Measurements from ENCODE around the gene TRANK1. TPM values are rescaled to one million over a fixed set of nuclear protein-coding genes. Genes with fewer than 3 reads are reported as not detected.

TRANK1 gene
- total and polyA plus RNA-seq, 12 donors: 5.0 to 28.0 (median 14.0) TPM

- WGBS, 4 donors: 94 to 95% (median 94%) methylated on average over 1 of the region's 1 CpG
- H3K4me1 ChIP-seq (replicated peaks in 1 of 2): no peaks in the 10 kb centered on the region
- no peak for TF ChIP-seq CTCF (IDR thresholded peaks at IDR 0.05)
- no peak for TF ChIP-seq POLR2A (IDR thresholded peaks at IDR 0.05)
- no peaks in the 10 kb centered on the region for H3K36me3 ChIP-seq (replicated peaks in 1 of 2)
- no peak overlapping the region for H3K4me3 ChIP-seq
- no peak overlapping the region for H3K27ac ChIP-seq
- no peaks in the 10 kb centered on the region for H3K9me3 ChIP-seq (replicated peaks in 1 of 3)
- intact Hi-C loops (cut with DNase I): no loop called here
- no peak for DNase-seq
- H3K27me3 ChIP-seq: no peaks in the 10 kb centered on the region
These were observed 16.6 kb downstream of the TRANK1 start for GRCh38 chr3:36928220-36928619.

- no peak overlapping the region for H3K4me3 ChIP-seq
- intact Hi-C loops (cut with DNase I): no loop called here
- no peak overlapping the region for H3K27ac ChIP-seq
- H3K9me3 ChIP-seq (replicated peaks in 1 of 3): no peaks in the 10 kb centered on the region
- no peaks in the 10 kb centered on the region for H3K27me3 ChIP-seq
- no peaks in the 10 kb centered on the region for H3K36me3 ChIP-seq (replicated peaks in 1 of 2)
- 86 to 96% (median 92%) methylated on average over 6 of the region's 6 CpGs for WGBS, 4 donors
- TF ChIP-seq CTCF (IDR thresholded peaks at IDR 0.05): no peak
- TF ChIP-seq POLR2A (IDR thresholded peaks at IDR 0.05): no peak
- peaks cover 0 to 9% of the 10 kb centered on the region in 2 donors for H3K4me1 ChIP-seq (replicated peaks in 1 of 2)
- DNase-seq: no peak
These were observed 18.5 kb downstream of the TRANK1 start for GRCh38 chr3:36926292-36926897.

- H3K4me1 ChIP-seq (replicated peaks in 1 of 2): peaks cover 0 to 9% of the 10 kb centered on the region in 2 donors
- intact Hi-C loops (cut with DNase I): no loop called here
- 49 to 65% (median 56%) methylated on average over 1 to 2 of the region's 2 CpGs for WGBS, 4 donors
- no peak for DNase-seq
- no peak overlapping the region for H3K27ac ChIP-seq
- no peak overlapping the region for H3K4me3 ChIP-seq
- no peaks in the 10 kb centered on the region for H3K27me3 ChIP-seq
- no peaks in the 10 kb centered on the region for H3K36me3 ChIP-seq (replicated peaks in 1 of 2)
- no peaks in the 10 kb centered on the region for H3K9me3 ChIP-seq (replicated peaks in 1 of 3)
- TF ChIP-seq POLR2A (IDR thresholded peaks at IDR 0.05) (no peak), CTCF (IDR thresholded peaks at IDR 0.05) (no peak)
These were observed 19.9 kb downstream of the TRANK1 start for GRCh38 chr3:36924744-36925521.

GRCh38 chr3:36923981-36924743, 20.7 kb downstream of the TRANK1 start:
- no peak for DNase-seq
- TF ChIP-seq CTCF (IDR thresholded peaks at IDR 0.05) (no peak), POLR2A (IDR thresholded peaks at IDR 0.05) (no peak)
- WGBS, 4 donors: 72 to 83% (median 75%) methylated on average over 8 to 11 of the region's 11 CpGs
- Histone ChIP-seq H3K4me1 (replicated peaks in 1 of 2) (peaks cover 0 to 9% of the 10 kb centered on the region in 2 donors), H3K4me3 (no peak overlapping the region), H3K36me3 (replicated peaks in 1 of 2) (no peaks in the 10 kb centered on the region), H3K9me3 (replicated peaks in 1 of 3) (no peaks in the 10 kb centered on the region), H3K27ac (no peak overlapping the region), H3K27me3 (no peaks in the 10 kb centered on the region)
- intact Hi-C loops (cut with DNase I): no loop called here

Measured in adrenal gland (tissue), 12 donors.